Spleen (tissue), 7 donors: ENCODE data around the gene LRRC4C.

ENCODE experiments used
- CTCF ChIP-seq, 11 experiments: fragments of 200-600 bp in 7 of 11; fragments of 450-650 bp in 4 of 11; sonication (generic) in 4 of 11; IDR thresholded peaks in 8 of 11; conservative IDR thresholded peaks in 3 of 11; 1 replicate in 7 of 11; 2 replicates in 4 of 11; pipeline versions ENCODE4 v1.4.0 to v1.8.0; 2016 to 2021; ENCODE audit warnings: antibody characterized with exemption in 11 of 11, inconsistent platforms in 4 of 11, mild to moderate bottlenecking in 1 of 11
- POLR2A ChIP-seq, 3 donors: fragments of 450-650 bp; IDR thresholded peaks; one replicate each; pipeline ENCODE4 v1.5.1; 2017; ENCODE audit warnings: antibody characterized with exemption in 3 of 3, mild to moderate bottlenecking in 1 of 3
- POLR2AphosphoS5 ChIP-seq, 3 donors: sonication (generic); formaldehyde crosslinking; IDR thresholded peaks; one replicate each; pipeline ENCODE4 v1.5.1; 2017; ENCODE audit warnings: antibody characterized with exemption in 3 of 3
- donor health status: DM: no; HTN: no; CAD: no; lungs with moderate emphysema.
- donor health status: DM: no; HTN: no; CAD: no.
- donor health status: DM: no; HTN: no; CAD: no.

- TF ChIP-seq CTCF (IDR thresholded peaks at IDR 0.05 in 8 of 11, conservative IDR thresholded peaks at IDR 0.05 in 3 of 11): no peak
- no peak for TF ChIP-seq POLR2A (IDR thresholded peaks at IDR 0.05)
- no peak for TF ChIP-seq POLR2AphosphoS5 (IDR thresholded peaks at IDR 0.05)
These were observed 1168.1 kb downstream of the LRRC4C start for GRCh38 chr11:40291329-40291728.
